SIG-M5 treated with dmso at 0.1 percent for 504 hours (cell line): ENCODE data around the gene HGF.

Experiments used
- DNase-seq: peaks from one replicate; lab custom pipeline; 2025; ENCODE audit not compliant: unreplicated experiment; lab: John Stamatoyannopoulos, UW

HGF gene

DNA sequence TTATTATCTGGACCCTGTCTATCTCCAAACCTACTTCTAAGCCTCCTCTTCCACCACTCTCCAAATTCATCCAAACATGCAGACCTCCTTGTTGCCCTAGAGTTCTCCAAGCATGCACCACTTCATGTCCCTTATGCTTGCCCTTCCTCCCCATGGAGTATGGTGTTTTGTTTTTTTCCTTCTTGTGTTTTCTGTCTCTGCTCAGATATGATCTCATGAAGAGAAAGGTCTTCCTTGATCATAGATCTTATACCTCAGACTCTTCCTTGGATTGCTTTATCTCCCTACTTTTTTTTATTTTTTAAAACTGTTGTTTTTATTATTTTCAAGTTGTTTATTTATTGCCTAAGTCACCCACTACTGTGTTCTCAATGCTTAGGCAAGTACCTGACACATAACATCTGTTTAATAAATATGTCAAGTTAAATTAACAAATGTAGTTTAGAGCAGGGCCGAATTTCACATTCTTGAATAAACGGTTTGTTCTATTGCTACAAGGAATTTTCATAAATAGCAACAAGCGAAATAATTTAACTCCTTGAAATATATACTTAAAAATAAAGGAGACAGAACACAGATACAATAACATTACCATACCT, 84.5 kb downstream of the HGF start:
- DNase-seq = no peak

DNA sequence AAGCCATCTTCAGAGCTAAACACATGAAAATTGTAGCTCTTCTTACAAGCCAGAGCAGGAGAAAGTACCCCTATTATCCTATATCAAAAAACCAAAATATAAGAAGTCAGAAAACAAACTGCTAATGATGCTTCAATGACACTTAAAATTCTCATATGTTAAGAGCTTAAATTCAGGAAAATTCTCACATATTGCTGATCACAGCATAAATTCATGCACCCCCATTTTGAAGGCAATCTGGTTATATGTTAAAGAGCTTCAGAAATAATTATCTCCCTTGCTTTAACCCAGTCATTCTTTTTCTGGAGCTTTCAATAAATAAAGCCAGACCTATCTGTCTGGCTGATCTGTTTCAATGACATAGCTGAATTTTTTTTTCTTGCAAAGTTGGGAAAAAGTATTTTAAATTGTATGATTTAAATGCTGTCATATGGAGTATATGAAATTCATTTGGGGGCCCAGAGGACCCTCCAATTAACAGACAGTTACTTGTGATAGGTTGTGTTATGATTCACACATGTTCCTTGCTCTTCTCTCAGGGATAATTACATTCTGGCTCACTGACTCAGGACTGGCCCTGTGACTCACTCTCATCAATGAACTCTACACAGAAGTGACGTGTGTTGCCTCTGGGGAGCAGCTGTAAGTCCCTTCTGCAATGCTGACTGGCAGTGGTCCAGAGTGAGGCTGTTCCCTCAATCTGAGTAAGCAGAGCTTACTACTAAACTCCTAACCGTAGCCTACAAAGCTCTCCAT, 85.2 kb downstream of the HGF start:
- peak; percentile 85 for DNase-seq

DNA sequence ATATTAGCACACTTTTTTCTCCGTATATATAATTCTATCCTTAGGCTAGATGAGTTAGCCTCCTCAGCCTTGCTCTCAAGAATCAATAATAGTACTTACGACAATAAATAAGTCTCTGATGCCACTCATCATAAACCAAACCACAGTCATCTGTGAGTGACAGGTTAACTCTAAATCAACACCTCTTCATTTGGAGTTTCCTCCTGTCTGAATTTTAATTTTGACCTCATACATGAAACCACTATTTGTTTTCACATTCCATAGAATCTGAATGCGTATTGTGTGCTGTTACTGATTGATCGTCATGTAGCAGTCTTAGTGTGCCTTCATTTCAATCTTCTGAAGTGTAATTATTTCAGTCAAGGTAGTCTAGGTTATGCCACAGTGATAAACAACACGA, 85.8 kb downstream of the HGF start:
- DNase-seq = no peak

DNA sequence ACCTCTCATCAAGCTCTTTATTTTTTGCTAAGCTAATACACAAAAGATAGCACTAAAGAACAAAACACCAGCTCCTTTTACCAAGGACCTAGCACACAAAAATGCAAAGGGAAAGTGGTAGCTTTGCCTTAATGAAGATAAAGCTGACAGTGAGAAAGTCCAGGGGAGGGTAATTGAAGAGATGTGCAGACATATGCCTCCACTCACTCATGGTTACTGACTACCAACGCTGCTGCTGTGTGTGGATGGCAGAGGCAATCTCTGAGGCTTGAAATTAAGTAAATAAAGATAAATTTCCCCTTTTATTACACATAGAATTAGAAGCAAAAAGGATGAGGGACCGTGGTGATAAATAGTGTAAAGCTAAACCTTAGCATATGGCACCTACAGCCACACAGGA, 87.0 kb downstream of the HGF start:
- DNase-seq = no peak

DNA sequence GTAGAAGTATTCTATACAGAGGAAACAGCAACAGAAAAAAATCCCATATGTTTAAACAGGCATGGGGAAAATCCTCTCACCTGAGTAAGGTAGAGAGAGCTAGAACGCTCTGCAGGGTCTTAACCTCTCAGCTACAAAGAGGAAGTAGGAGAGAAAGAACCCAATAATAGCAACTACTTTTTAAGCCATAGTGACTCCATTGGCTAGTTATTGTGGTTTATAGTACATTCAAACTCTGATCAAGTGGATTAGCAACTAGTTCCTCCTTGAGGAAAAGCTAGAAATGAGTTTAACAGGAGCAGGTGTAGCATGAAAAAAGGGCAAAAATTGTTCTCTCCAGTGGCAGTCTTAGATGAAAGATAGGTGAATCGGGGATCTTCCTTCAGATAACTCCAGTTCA, 89.7 kb downstream of the HGF start:
- DNase-seq = no peak

DNA sequence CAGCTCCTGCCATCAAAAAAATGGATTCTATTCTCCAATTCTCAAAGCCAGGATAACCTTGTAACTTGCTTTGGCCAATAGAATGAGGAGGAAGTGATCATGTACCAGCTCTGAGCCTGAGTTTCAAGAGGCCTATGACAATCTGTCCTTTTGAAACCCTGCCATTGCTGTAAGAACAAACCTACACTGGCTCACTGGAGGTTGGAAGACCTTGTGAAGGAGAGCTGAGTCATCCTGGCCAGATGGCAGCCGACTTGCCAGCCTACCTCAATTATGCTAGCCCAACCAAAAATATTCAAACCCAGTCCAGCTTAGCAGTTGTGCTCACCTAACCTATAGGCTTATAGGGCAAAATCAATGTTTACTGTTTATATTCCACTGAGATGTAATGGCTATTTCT, 93.0 kb downstream of the HGF start:
- DNase-seq = no peak

DNA sequence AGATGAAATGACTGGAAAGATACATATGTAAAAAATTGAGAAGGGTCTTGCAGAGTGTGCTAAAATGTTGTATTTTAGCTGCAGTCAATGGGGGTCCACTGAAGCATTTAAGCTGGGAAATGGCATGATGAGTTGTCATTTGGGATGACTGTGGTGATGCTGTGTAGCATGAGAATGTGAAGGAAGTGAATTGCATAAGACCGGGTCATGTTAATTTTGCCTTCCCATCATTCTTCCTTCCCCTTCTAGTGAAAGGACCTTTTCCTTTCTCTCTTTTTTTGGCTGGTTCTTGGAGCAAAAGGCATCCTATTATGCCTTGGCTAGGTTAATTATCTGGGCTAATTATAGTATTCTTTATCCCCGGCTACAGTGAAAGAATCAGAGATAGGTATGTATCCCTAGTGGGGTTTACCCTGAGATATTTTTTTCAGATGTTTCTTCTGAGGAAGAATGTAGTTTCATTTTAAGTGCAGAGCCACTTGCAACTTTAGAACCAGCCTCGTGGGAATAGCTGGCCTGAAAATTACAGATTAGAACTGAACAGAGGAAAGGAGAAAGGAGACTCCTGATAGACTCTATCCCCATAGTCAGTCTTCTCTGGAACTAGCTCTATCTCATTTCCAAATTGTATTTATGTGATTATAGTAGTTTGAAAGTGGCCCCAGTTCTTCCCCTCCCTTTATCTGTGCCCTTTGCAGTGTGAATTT, 93.6 kb downstream of the HGF start:
- no peak for DNase-seq

DNA sequence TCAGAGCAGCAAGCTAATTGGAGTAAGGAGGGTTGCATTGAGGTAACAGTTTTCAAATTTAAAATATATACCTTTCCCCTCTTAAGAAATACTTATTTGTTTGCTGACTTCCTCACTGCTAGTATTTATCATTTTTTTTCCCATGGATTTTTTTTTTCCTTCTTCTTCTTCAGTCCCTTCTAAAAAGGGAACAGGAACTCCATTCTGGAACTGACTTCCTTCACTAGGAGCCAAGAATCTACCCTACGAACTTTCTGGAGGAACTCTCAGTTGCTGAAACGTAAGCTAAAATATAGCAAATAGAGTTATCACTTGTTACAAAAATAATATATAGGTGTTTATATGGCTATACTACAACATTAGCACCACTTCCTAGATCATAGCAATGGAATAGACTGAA, 95.4 kb downstream of the HGF start:
- no peak for DNase-seq

DNA sequence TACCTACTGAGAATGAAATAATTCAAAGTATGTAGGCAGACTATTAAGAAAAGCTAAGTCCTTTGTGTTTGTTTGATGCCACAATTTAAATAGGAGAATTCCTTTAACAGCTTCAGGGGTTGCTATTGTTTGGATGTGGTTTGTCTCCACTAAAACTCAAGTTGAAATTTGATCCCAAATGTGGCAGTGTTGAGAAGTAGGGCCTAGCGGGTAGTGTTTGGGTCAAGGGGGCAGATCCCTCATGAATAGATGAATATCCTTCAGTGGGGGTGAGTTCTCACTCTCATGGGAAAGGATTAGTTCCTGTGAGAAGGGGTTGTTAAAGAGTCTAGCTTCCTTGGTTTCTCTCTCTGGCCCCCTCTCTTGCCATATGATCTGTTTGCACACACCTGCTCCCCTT, 97.0 kb downstream of the HGF start:
- DNase-seq = no peak

DNA sequence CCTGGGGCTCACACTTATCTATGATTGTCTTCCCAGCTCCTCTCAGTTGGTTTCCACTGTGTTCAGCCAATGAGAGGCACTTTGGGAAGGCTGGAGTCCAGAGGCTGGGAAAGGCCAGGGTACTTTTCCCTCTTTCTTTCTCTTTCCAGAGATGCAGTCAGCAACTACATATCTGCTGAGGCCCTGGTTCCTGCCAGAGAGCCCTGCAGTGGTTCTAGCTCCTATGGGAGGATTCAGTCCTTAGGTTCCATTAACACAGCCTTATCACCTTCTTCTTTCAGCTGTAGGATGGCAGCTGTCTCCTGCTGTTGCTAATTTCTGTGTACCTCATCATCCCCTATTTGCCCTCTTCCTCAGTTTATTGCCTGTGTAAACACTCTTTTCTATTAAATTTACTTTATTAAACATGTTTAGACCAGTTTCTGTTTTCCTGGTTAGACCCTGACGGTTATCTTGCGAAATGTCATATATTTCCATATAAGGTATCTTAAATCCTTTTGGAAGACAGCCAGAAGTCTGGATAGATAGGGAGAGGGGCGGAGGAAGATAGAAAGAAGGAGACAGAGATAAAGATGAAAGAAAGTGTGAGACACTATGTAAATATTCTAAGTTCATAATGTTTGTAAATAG, 100.3 kb downstream of the HGF start:
- DNase-seq = no peak

DNA sequence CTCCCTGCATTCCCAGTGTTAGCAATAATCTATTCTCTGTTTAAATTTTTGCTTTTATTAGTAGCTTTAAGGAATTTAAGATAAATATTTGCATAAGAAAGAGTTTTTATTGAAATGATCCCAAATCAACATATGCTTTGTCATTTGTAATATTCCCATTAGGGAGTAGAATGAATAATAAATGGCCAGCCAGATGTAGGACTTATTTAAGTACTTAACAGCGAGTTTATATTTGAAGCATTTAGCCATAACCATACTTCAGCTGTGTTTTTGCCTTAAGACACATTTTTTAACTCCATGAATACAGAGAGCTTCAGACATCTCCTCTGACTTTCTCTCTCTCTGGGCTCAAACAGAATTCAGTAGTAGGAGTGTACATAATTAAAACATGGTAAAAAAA, 103.6 kb downstream of the HGF start:
- no peak for DNase-seq

DNA sequence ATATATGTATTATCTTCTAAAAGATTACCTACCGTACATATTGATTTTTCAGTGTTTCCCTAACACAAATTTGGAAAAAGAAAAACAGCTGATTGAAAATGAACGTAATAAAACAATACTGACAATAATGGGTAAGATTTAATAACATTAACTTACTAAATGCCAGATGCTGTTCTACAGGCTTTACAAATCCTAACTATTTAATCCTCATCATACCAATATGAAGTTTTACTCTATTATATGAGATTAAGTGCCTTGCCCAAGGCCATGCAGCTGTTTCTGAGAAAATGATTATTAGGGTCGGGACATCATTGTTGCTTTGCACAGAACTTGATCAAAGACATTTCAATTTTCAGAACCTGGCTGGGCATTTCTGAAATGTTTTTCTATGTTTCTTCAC, 104.6 kb downstream of the HGF start:
- DNase-seq = no peak

DNA sequence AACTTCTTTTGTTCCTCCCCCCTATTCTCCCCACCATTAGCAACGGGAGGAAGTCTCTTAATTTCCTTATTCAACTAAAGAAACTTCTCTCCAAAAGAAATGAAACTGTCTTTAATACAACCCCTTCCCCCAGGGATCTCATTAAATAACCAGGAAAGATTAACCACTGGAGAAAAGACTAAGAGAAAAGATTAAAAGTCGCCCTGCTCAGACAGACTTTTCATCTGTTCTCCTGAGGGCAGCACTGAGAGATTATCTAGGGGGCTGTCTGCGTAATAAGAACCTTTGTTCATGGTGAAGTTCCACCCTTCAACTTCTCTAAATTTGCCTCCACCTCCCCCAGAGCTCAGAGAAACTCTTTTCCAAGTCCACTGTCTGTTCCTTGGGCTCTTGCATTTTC, 105.5 kb downstream of the HGF start:
- no peak for DNase-seq

DNA sequence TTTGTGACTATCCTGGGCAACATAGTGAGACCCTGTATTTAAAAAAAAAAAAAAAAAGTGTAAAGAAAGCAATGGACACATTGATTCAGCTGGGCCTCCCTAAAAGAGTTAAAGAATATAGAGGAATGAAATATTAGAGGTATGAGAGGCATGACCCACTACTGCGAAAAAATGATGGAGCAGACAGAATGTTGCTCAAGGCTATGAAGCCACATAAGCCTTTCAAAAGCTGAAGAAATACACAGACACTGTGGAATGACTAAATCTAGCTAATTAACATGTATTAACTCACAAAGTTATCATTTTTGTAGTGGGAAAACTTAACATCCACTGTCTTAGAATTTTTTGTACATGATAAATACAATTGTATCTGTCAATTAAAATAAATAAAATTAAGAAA, 107.3 kb downstream of the HGF start:
- DNase-seq = no peak

DNA sequence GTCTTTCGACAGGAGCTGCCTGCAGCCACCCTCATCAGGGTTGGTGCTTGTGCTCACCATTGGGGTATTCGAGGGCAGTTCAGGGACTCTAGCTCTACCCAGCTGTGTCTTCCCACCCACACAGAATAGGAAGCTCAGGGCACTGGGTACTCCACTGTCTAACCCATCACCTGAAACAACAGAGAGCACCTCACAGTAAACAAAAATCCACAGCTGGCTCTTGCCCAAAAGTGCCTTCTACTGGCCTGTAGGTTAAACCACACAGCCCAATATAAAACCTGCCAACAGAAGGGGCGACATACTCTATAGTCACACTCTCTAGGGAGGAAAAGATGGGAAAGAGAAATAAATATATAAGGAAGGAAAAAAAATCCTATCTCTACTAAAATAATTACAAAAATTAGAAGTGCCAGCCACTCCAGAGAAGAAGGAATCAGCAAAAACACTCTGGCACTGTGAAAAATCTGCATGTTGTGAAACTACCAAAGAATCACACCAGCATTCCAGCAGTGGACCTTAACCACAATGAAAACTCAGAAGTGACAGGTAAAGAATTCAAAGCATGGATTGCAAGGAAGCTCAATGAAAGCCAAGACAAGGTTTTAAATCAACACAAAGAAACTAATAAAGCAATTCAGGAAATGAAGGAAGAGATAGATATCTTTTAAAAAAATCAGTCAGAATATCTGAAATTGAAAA, 110.0 kb downstream of the HGF start:
- DNase-seq = no peak

DNA sequence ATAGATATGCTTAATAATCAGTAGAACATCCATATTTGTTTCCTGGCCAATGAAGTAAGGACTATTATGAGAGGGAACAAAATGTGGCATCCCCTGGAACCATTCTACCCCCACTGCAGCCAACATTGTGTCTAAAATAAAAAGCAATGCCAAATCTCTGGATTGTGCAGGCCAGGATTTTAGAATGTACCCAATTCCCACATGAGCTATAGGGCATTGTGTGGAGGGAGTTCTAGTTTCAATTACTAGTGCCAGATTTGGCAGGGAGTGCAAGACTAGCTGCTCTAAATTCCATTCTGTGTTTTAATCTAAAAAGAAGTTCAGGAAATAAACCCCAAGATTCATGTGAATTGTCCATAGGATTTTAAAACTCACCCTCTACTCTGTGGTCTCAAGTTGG, 112.3 kb downstream of the HGF start:
- DNase-seq = no peak

DNA sequence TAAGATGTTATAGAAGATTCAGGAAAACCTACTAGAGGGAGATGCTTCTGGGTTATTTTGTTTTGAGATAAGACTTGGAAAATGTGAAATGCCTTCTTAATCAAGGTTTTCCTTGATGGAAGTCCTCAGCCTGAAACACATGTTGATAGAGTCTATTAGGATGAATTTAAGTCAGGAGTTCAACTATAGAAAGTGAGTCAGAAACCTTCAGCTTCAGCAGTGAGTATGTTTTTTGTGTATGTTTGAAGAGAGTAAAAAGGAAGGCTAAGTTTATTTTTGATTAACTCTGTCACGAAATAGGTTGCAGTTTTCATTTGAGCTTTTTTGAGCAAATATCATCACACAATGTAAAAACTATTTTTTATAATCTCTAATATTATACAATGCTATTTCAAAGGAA, 114.6 kb downstream of the HGF start:
- no peak for DNase-seq

DNA sequence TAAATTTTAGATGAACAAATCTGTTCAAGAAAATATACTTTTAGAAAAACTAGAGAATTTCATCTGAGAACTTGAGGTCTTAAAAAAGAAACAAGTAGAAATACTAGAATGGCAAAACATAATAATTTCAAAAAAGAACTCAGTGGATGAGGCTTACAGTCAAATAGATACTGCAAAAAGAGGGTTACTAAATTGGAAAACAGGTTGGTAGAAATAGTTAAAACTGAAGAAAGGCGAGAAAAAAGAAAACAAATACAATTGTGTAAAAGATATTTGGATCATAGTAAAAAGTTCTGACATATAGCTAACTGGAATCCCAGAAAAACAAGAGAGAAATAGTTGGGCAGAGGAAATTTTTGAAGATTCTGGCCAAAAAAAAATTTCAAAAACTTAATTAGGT, 117.6 kb downstream of the HGF start:
- no peak for DNase-seq
